HG02840 (cell line): ENCODE measurements around the gene E2F2.

Source experiments
- ATAC-seq: cut with Tn5 transposase; IDR thresholded peaks from one replicate; pipeline ENCODE4 v1.9.1; 2021; ENCODE audit warnings: mild to moderate bottlenecking, moderate library complexity, moderate number of reproducible peaks; ENCODE audit not compliant: unreplicated experiment, low FRiP score

Gene E2F2

GRCh38 chr1:23563003-23563402, 32.0 kb upstream of the E2F2 start:
- no peak for ATAC-seq

- no peak for ATAC-seq
Measured at GRCh38 chr1:23562137-23562876, 31.3 kb upstream of the E2F2 start.

GRCh38 chr1:23561813-23562100, 30.7 kb upstream of the E2F2 start:
- no peak for ATAC-seq

GRCh38 chr1:23561076-23561812, 30.2 kb upstream of the E2F2 start:
- no peak for ATAC-seq

- ATAC-seq: no peak
Measured at GRCh38 chr1:23559985-23560741, 29.1 kb upstream of the E2F2 start.

- ATAC-seq: peak; percentile 65
Measured at GRCh38 chr1:23559136-23559984, 28.3 kb upstream of the E2F2 start, which contains the start of gene ID3. TSS of gene ID3 (minus strand) at chr1:23559501. CDS start at chr1:23559426, 75 bp downstream.

GRCh38 chr1:23558872-23559135, 27.8 kb upstream of the E2F2 start:
- ATAC-seq: no peak

GRCh38 chr1:23558140-23558871, 27.3 kb upstream of the E2F2 start:
- ATAC-seq: no peak

- ATAC-seq: no peak
Measured at GRCh38 chr1:23557471-23558124, 26.6 kb upstream of the E2F2 start.

- ATAC-seq: no peak
Measured at GRCh38 chr1:23556635-23557470, 25.8 kb upstream of the E2F2 start.

GRCh38 chr1:23555986-23556634, 25.1 kb upstream of the E2F2 start:
- no peak for ATAC-seq

GRCh38 chr1:23555270-23555985, 24.4 kb upstream of the E2F2 start:
- no peak for ATAC-seq

- ATAC-seq: peak; percentile 46
Measured at GRCh38 chr1:23554481-23555269, 23.6 kb upstream of the E2F2 start.

GRCh38 chr1:23554127-23554480, 23.1 kb upstream of the E2F2 start:
- no peak for ATAC-seq

- no peak for ATAC-seq
Measured at GRCh38 chr1:23553231-23554126, 22.4 kb upstream of the E2F2 start.

GRCh38 chr1:23551849-23552248, 20.8 kb upstream of the E2F2 start:
- no peak for ATAC-seq
